HG03575 (cell line): Measurements from ENCODE around the gene EPHA4.

Source experiments
- ATAC-seq: cut with Tn5 transposase; IDR thresholded peaks from one replicate; pipeline ENCODE4 v1.9.1; 2021; ENCODE audit not compliant: unreplicated experiment, insufficient number of reproducible peaks, low FRiP score; ENCODE audit errors: extremely low read depth

The EPHA4 gene

DNA sequence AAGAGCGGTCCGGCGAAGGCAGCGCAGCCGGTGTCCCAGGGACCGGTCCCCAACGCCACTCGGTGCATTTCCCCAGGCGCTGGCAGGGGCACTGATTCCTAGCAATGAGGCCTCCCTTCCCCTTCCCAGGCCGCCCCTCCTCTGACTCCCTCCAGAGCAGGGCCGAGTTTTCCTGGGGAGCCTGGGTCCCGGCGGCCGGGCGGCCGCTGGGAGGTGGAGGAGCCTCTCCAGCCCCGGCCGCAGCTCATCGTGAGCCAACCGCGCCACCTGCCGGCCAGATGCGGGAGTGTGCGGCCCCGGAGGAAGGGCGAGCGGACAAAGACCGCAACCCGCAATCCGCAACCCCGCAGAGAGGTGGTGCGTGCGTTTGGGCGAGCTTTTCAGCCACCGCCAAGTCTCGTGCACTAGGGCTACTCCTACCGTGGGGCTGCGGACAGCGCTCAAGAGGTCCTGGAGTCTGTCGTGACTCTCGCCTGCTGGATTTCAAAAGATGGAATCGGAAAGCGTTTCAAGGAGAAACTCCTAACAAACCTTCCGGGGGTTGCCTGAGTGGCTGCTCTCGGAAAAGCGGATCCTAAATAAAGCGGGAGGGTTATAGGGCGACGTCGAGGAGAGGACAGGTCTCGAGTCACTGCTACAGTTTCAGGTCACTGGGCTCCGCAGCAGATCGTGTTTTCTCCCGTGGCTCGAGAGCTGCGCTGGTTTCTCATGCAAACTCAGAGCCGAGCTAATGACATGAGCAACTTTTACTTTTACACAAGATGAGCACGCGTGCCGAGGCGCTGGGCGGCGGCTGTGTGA lies 1.5 kb upstream of the EPHA4 start:
- peak; percentile 33 for ATAC-seq

DNA sequence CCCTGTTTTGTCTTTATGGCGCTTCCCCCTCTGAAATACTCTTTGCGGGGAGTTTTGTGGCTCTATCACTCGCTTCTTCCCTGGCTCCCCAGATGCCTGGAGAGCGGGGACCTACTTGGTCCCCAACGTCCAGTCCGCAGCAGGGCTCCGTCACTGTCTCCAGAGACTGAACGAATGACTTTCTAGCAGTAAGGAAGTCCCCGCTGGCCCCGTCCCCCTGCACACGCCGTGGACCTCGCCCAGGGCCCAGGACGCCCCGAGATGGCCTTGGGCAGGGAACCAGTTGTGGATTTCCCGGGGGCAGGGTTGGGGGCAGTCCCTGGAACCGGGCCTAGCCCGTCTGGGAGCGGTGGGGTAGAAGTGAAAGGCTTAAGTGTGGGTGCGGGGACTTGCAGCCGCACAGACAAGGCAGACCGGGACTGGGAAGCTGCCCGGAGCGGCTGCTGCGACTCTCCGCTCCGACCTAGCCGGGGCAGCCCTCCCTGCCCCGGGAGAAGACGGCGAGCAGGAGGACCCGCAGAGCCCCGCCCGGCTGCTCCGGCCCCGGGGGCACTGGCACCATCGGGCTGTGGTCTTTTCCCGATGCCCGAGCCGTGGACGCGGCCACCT lies 821 bp upstream of the EPHA4 start:
- peak; percentile 16 for ATAC-seq

DNA sequence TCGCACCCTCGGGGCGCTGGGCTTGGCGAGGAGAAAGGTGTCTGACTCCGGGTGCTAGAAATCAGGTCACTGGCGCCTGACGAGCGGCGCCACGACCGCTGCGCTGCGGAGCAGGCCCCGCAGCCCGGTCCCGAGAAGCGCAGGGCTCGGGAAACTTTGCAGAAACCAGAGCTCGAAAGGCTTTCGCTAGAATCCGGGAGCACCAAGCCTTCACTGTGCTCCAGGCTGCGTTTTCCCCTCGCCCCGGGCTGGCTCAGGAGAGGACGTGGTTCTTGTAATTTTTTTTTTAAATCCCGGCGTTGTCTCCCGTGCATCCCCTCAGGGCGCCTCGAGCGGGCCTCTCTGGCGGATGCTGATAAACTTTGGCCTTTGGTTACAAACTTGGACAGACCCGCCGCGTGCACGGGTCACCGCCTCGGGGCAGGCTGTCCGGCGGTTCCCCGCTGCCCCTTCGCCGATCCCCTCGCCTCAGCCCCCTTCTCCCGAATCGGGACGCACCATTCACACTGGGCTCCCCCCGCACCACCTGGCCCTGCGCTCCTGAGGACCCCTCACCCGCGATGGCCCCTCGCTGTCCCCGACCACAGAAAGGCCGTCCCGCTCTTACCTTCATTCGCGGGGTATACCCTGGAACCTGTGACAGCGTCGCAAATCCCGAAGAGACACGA lies 419 bp downstream of the EPHA4 start:
- no peak for ATAC-seq

DNA sequence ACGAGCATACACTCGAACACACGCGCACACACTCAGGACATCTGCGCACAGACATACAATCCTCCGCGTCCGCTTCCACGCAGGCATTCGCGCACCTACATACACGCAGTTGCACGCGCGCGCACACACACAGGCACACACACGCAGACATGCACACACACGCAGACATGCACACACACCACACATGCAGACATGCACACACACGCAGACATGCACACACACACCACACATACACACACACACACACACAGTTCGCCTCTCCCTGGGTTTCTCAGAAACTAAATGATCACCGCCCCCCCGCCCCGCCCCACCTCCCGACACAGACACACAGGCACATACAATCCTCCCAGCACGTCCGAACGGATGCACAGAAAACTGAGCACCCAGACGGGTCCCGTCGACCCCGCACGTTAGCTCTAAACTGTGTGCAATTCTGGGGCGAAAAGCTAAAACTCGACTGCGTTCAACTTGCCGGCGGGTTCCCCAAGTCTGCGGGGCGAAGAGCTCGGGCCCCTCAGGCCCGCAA lies 1.0 kb downstream of the EPHA4 start:
- no peak for ATAC-seq

DNA sequence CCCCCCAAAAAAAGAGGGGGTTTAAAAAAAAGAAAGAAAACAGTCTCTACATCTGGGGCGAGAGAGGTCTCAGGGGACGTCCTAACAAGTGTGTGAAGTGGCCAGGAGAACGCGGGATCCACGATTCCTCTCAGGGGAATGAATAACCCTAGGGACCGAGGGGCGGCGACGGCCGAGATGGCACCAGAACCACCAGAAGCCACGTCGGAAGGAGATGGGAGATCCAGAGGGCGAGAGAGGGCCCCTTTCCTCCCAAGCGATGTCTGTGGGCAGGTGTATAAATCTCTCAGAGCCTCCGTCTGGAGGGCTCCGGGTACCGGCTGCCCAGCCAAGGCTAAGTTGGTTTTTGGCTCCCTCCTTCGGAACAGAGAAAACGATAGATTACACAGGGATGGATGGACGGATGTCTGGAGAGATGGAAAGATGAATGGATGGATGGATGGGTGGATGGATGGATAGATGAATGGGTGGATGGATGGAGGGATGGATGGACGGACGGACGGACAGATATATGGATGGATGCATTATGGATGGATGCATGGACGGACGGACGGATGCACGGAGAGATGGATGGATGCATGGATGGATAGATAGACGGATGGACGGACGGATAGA lies 1.7 kb downstream of the EPHA4 start:
- ATAC-seq = no peak

DNA sequence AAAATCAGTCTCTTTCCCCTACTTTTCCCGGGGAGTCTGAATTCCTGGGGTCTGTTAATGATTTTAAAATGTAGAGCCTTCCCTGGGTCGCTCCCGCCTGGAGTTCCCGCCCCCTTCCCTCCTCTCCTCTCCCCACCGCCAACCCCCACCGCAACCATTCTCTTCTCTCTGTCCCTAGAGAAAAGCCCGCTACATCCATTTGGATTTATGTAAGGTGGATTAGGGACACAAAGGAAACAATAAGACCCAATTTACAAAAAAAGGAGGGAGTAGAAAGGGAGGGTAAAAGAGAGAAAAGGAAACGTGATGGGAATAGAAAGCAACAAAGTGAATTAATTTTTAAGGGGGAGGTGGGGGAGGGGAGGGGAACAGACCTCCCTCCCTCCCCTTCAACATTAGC lies 2.2 kb downstream of the EPHA4 start:
- no peak for ATAC-seq

DNA sequence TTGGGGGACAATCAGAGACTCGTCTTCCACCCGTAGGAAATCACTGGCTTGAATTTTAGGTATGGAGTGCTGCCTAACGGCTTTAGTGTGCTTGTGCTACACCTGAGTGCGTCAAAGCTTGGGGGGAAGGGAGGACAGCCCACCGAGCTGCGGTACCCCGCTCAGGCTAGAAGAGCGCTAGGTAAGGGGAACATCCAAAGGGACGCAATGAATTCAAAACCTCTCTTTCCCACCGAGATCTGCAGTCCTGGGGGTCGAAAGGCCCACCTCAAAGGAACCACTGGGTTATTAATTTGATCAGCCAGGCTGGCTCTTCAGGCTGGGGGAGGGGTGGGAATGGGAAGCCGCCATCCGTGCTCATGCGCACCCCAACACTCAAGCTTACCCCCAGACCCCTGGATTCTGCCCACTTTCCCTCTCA lies 2.7 kb downstream of the EPHA4 start:
- ATAC-seq = no peak

DNA sequence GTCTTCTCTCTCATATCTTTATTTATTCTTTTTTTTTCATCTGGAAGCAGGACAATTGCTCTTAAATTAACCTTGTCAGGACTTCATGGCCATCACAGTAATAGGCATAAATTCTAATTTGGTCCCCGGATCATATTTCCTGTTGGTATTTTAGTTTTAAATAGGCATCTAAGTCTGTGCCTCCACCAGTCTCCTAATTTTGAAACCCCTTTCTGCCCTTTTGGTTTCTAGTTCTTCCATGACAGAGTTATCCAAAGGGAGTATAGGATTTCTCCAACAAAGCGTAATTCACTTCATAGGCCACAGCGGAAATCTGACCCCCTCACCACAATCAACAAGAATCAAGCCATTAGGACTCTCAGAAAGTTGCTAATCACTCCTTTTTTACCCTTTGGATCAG lies 3.8 kb downstream of the EPHA4 start:
- ATAC-seq = no peak

DNA sequence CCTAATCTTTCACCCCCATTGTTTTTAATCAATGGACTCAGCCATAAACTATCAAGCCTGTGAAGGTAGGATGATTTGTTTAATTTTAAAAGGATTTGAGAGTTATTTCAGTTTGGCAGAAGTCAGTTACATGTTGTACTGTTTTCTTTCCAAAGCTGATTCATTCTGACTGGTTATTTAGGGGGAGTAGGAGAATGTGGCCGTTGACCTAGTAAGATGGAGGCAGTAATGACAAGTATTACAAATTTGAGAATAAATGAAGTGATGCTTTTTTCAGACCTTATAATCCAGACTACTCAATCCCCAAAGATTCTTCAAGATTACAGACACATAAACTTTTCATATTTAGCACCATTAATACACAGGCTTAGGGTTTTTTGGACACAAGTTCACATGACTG lies 4.3 kb downstream of the EPHA4 start:
- no peak for ATAC-seq

DNA sequence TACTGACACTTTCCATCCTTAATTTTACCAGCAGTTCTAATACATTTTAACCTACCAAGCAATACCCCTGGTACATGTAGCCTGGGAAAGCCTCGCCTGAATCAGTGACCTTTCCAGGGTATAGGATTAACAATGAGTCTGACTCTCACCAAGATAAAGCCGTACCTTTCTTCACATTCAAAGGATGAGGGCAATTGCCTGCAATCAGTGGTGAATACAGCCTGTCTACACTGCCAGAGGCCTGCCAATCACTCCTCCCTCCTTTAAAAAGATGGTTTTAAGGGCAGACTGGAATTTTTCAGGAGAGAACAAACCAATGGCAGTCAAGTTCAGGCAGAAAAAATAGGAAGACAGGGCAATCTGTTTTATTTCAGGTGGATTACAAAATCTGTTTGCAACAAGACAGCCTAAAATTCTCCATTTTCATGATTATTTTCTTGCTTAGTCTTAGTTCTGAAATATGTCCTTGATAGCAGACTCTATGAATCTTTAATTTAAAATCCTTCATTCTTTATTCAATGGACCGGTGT lies 4.8 kb downstream of the EPHA4 start:
- ATAC-seq = no peak

DNA sequence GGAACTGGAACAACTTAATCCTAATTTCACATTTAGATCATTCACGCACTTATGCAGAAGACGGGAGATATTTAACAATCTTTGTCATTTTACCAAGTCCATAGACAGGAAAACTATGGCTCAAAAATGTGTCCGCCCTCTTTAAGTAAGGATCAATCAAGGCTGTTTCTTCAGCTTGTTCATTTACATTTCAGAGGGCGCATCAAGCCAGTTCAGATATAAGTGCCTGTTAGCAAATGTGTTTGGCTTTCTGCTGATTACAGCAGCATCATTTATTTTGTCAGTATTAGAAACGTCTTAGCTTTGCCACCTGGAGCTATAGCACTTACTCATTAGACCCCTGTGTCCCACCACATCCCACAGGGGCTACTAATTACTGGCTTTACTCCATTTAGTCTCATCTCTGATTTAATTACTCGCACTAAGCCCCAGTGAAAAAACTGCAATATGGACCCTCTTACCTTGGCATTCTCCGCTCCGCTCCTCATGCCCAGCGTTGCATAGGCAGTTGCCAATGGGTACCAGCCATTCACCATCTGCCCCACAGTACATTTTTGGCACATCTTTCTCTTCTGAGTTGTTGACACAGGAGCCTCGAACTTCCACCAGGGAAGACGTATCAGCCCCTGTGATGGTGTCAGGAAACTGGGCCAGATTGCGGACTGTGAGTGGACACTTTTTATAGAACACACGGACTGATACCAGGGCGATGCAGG lies 8.7 kb downstream of the EPHA4 start:
- no peak for ATAC-seq

DNA sequence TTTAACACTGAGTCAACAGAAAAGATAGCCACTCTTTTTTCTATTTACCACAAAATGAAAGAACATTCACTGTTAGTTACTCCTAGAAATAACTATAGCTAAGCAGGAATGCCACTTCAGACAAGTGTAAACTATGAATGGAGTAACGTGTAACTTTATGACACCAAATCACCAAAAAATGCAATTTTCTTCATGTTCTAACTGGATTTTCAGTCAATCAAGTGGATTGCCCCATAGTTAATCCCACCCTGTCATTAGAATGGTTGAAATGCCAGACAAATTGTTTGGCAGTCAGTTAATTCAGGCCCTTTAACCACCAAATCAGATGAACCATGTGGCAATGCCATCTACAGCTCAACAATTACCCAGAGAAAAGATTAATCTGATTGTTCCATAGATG lies 9.9 kb downstream of the EPHA4 start:
- no peak for ATAC-seq

DNA sequence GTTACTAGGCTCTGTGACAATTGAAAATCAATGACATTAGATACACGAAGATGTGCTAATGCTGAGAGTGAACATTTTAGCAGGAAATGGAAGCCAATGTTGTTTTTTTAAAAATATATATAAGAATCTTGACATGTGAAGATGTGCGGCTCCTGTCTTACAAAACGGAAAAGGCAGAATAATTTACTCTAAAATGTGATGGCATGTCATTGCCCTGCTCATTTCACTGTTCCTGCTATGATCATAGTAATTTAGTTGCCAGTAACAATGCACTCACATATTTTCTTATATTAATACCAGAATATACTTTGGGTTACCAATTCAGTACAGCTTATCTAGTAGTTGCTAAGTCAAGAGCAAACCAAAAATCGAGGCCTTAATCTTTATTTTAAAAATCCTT lies 10.3 kb downstream of the EPHA4 start:
- no peak for ATAC-seq

DNA sequence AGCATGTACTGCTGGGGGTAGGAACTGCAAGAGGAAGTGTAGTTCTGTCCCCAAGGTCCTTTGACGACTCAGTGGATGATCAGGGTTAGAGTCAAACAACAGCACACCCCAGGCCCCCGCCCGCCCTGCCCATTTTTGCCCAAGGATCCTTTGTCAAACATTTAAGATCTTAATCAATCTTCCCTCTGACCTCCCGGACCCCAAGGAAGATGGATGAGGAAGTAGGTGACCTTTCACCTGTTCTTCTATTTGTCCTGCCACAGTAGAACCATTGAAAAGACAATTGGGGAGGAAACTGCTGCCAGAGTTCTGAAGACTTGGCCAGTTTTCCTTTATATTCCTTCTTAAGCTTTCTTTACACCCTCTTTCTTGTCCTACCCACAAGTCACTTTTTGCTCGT lies 12.1 kb downstream of the EPHA4 start:
- no peak for ATAC-seq

DNA sequence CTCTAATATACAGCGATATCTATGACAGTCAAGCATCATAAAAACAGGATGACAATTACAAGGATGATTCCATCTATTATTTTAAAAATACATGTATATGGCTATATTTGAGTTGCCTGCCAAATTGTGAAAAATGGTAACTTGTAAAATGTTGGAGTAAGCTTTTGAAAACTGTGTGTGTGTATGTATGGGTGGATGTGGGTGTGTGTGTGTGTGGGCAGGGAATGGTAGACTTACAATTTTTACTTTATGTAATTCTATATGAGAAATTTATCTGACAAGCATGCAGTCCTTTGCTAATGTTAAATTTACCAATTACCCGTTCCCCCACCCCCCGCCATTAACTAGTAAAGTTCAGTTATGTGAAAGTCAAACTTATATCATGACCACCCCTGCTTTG lies 14.0 kb downstream of the EPHA4 start:
- ATAC-seq = no peak

DNA sequence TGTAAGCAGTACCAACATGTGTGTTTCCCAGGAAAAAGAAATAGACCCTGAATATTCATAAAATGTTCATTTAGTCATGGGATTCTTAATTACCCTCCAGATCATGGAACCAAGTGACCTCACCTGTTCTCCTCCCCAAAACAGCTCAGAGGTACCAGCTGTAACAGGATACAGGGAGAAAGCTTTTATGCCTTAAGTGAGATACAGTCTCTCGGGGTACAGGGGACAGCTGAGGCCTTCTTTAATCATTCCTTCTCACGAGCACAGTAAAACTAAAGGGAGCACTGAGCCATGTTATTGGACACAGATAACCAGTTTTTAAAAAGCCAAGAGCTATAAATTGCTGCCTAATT lies 16.6 kb downstream of the EPHA4 start:
- no peak for ATAC-seq

DNA sequence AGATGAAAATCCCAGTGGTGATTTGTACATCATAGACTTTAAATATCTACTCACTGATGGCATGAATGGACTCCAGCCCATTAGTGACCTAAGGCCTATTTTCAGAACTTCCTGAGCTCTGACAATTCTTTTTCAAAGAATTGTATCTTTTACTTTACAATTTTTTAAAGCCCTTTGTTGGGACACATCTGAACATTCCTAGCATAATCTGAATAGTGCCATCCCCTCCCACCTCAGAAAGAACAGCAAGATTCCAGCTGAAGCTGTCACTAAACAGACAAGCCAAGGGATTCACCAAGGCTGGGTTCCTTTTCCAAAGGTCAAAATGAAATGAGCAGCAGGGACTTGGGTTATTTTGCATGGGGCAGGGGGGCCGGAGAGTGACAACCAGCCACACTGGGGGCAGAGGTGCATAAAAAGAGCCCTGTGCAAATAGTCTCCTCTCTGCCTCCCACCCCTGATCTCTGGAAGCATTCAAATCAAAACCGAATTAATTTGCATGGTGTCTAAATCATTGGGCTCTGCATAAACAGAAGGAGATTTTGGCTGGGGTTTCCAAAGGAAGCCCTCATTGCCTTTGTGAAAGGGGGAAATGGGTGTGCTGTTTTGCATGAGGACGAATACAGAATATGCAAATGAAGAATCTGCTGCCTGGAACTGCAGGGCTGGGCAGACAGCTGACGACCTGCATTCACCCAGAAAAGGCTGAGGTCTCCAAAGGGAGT lies 17.2 kb downstream of the EPHA4 start:
- ATAC-seq = peak; percentile 95

DNA sequence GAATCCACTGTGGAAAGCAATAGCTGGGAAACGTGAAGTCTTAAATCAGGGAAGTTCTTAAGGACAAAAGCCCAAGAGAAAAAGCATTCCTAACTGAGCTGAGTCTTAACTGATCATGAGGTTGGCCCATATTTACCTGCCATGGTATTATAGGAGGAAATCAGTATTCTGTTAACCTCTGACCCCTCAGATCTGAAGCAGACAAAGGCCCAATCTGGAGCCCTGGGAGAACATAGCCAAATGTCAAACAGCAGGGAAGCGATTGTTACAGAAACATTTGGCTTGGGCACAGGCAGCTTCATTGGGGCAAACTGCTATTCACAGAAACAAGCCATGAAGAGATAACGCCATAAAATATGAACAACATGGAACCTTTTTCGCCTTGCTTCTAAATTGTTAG lies 18.8 kb downstream of the EPHA4 start:
- no peak for ATAC-seq
